Peyer's patch (tissue), 4 donors: ENCODE data around the gene CELF2. TPM values are rescaled to one million over a fixed set of nuclear protein-coding genes. Genes with fewer than 3 reads are reported as not detected.

Experiments used
- DNase-seq, 3 donors: peaks; one replicate each; pipeline ENCODE4 v3.0.0-alpha.2; 2017 to 2019
- H3K27ac ChIP-seq, 4 donors: fragments of 200-600 bp; sonication (generic); one replicate each; pipeline ENCODE4 v1.5.1; 2016 to 2019
- H3K27me3 ChIP-seq, 2 donors: fragments of 200-600 bp; sonication (generic); one replicate each; pipeline ENCODE4 v1.5.1; 2019
- H3K36me3 ChIP-seq, 3 donors: fragments of 200-600 bp; sonication (generic); one replicate each; pipeline ENCODE4 v1.5.1; 2016 to 2019
- H3K4me1 ChIP-seq, 4 donors: fragments of 200-600 bp; sonication (generic); one replicate each; pipeline ENCODE4 v1.5.1; 2016 to 2019
- H3K4me3 ChIP-seq, 4 donors: fragments of 200-600 bp; sonication (generic); 1 replicate in 3 of 4; 2 replicates in 1 of 4; pipeline ENCODE4 v1.5.1; 2016 to 2019; ENCODE audit warnings: mild to moderate bottlenecking in 1 of 4
- H3K9me3 ChIP-seq, 4 donors: fragments of 200-600 bp; sonication (generic); one replicate each; pipeline ENCODE4 v1.5.1; 2016 to 2019; ENCODE audit warnings: mild to moderate bottlenecking in 1 of 4
- CTCF ChIP-seq, 6 experiments: fragments of 450-650 bp in 4 of 6; fragments of 200-600 bp in 2 of 6; sonication (generic) in 1 of 6; IDR thresholded peaks; one replicate each; pipeline ENCODE4 v1.5.1; 2017 to 2019; ENCODE audit warnings: antibody characterized with exemption in 6 of 6, mild to moderate bottlenecking in 3 of 6, moderate library complexity in 1 of 6
- POLR2A ChIP-seq, 2 donors: fragments of 450-650 bp; IDR thresholded peaks; one replicate each; pipeline ENCODE4 v1.5.1; 2017; ENCODE audit warnings: antibody characterized with exemption in 2 of 2, mild to moderate bottlenecking in 2 of 2, moderate library complexity in 2 of 2
- total RNA-seq, 4 donors: library from RNA; depleted of rRNA; stranded (reverse); fragments of >200 nt; gene quantifications; one replicate each; pipeline ENCODE4 v1.1.0, GENCODE V29; 2016

Gene CELF2
- total RNA-seq, 4 donors from 2014 or later: 20.5 to 110 (median 40.7) TPM

GRCh38 chr10:11227103-11227502, 209.4 kb downstream of the CELF2 start:
- Histone ChIP-seq H3K27ac (peak overlapping the region in 3 of 4 donors; percentile 17 to 73 (median 34)), H3K27me3 (no peaks in the 10 kb centered on the region), H3K9me3 (no peaks in the 10 kb centered on the region), H3K4me1 (peaks cover 0 to 23% (median 18%) of the 10 kb centered on the region in 4 donors), H3K4me3 (no peak overlapping the region), H3K36me3 (no peaks in the 10 kb centered on the region)
- no peak for TF ChIP-seq CTCF (IDR thresholded peaks at IDR 0.05)
- no peak for TF ChIP-seq POLR2A (IDR thresholded peaks at IDR 0.05)
- DNase-seq: peak in 2 of 3 donors; percentile 58 to 62

GRCh38 chr10:11229893-11230292, 212.2 kb downstream of the CELF2 start:
- Histone ChIP-seq H3K36me3 (peaks cover 0 to 6% (median 0%) of the 10 kb centered on the region in 3 donors), H3K4me1 (peaks cover 0 to 23% (median 18%) of the 10 kb centered on the region in 4 donors), H3K27me3 (no peaks in the 10 kb centered on the region), H3K4me3 (no peak overlapping the region), H3K27ac (no peak overlapping the region), H3K9me3 (no peaks in the 10 kb centered on the region)
- no peak for DNase-seq
- no peak for TF ChIP-seq POLR2A (IDR thresholded peaks at IDR 0.05)
- TF ChIP-seq CTCF (IDR thresholded peaks at IDR 0.05): no peak

- no peaks in the 10 kb centered on the region for H3K27me3 ChIP-seq
- TF ChIP-seq CTCF (IDR thresholded peaks at IDR 0.05) (no peak), POLR2A (IDR thresholded peaks at IDR 0.05) (no peak)
- H3K9me3 ChIP-seq: no peaks in the 10 kb centered on the region
- H3K4me1 ChIP-seq: peaks cover 0 to 23% (median 18%) of the 10 kb centered on the region in 4 donors
- no peak overlapping the region for H3K27ac ChIP-seq
- H3K4me3 ChIP-seq: no peak overlapping the region
- peaks cover 0 to 6% (median 0%) of the 10 kb centered on the region in 3 donors for H3K36me3 ChIP-seq
- DNase-seq: no peak
Observed at GRCh38 chr10:11230498-11231167, 213.0 kb downstream of the CELF2 start.

GRCh38 chr10:11231285-11231684, 213.6 kb downstream of the CELF2 start:
- H3K27me3 ChIP-seq: no peaks in the 10 kb centered on the region
- TF ChIP-seq POLR2A (IDR thresholded peaks at IDR 0.05) (no peak), CTCF (IDR thresholded peaks at IDR 0.05) (no peak)
- H3K27ac ChIP-seq: no peak overlapping the region
- no peaks in the 10 kb centered on the region for H3K9me3 ChIP-seq
- no peak overlapping the region for H3K4me3 ChIP-seq
- peaks cover 0 to 6% (median 0%) of the 10 kb centered on the region in 3 donors for H3K36me3 ChIP-seq
- H3K4me1 ChIP-seq: peaks cover 0 to 17% (median 12%) of the 10 kb centered on the region in 4 donors
- DNase-seq: no peak

GRCh38 chr10:11232222-11232961, 214.7 kb downstream of the CELF2 start:
- Histone ChIP-seq H3K27ac (no peak overlapping the region), H3K9me3 (no peaks in the 10 kb centered on the region), H3K4me3 (no peak overlapping the region), H3K36me3 (peaks cover 0 to 6% (median 0%) of the 10 kb centered on the region in 3 donors), H3K27me3 (no peaks in the 10 kb centered on the region), H3K4me1 (peaks cover 0 to 8% (median 5%) of the 10 kb centered on the region in 4 donors)
- DNase-seq: no peak
- TF ChIP-seq POLR2A (IDR thresholded peaks at IDR 0.05) (no peak), CTCF (IDR thresholded peaks at IDR 0.05) (no peak)
